ENCODE measurements around the gene RPH3AL.

- TF ChIP-seq, protein P1, sequence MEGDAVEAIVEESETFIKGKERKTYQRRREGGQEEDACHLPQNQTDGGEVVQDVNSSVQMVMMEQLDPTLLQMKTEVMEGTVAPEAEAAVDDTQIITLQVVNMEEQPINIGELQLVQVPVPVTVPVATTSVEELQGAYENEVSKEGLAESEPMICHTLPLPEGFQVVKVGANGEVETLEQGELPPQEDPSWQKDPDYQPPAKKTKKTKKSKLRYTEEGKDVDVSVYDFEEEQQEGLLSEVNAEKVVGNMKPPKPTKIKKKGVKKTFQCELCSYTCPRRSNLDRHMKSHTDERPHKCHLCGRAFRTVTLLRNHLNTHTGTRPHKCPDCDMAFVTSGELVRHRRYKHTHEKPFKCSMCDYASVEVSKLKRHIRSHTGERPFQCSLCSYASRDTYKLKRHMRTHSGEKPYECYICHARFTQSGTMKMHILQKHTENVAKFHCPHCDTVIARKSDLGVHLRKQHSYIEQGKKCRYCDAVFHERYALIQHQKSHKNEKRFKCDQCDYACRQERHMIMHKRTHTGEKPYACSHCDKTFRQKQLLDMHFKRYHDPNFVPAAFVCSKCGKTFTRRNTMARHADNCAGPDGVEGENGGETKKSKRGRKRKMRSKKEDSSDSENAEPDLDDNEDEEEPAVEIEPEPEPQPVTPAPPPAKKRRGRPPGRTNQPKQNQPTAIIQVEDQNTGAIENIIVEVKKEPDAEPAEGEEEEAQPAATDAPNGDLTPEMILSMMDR (conservative IDR thresholded peaks at IDR 0.05; ENCODE audit: low read depth, low read length) = no peak
- TF ChIP-seq EZH2 (IDR thresholded peaks at IDR 0.05; ENCODE audit: low read length, unreplicated experiment) (no peak), EZH2phosphoT487 (IDR thresholded peaks at IDR 0.05; ENCODE audit: borderline replicate concordance, low read length) (no peak)
Measured at GRCh38 chr17:349666-350065, 2.9 kb downstream of the RPH3AL start.

All from PC-3 (cell line).